Trophoblast cell (in vitro differentiated cells and primary cell): ENCODE measurements around the gene CAMK1D.

ENCODE experiments used
- DNase-seq, 2 donors: peaks; one replicate each; pipeline ENCODE4 v3.0.0-alpha.2; 2016
- H2AFZ ChIP-seq: 2 replicates; pipeline ENCODE4 v1.6.1; 2013; ENCODE audit warnings: low read length, moderate library complexity, mild to moderate bottlenecking; ENCODE audit not compliant: insufficient read depth, poor library complexity
- H2AK5ac ChIP-seq: 2 replicates; pipeline ENCODE4 v1.6.1; 2013; ENCODE audit warnings: mild to moderate bottlenecking, low read length
- H2BK120ac ChIP-seq: 2 replicates; pipeline ENCODE4 v1.6.1; 2013; ENCODE audit warnings: low read length, mild to moderate bottlenecking, moderate library complexity; ENCODE audit not compliant: insufficient read depth, poor library complexity
- H2BK12ac ChIP-seq: 2 replicates; pipeline ENCODE4 v1.6.1; 2013; ENCODE audit warnings: mild to moderate bottlenecking, low read length, moderate library complexity
- H2BK5ac ChIP-seq: 2 replicates; pipeline ENCODE4 v1.6.1; 2013; ENCODE audit warnings: low read length, low read depth, moderate library complexity, mild to moderate bottlenecking; ENCODE audit not compliant: poor library complexity
- H3K14ac ChIP-seq: 2 replicates; pipeline ENCODE4 v1.6.1; 2013; ENCODE audit warnings: mild to moderate bottlenecking, low read length
- H3K18ac ChIP-seq: 2 replicates; pipeline ENCODE4 v1.6.1; 2013; ENCODE audit warnings: mild to moderate bottlenecking, low read length
- H3K23ac ChIP-seq: 2 replicates; pipeline ENCODE4 v1.6.1; 2013; ENCODE audit warnings: low read length
- H3K27ac ChIP-seq: 2 replicates; pipeline ENCODE4 v1.5.1; 2013; ENCODE audit warnings: low read depth, mild to moderate bottlenecking, inconsistent platforms, low read length, moderate library complexity
- H3K27me3 ChIP-seq: 2 replicates; pipeline ENCODE4 v1.6.1; 2013; ENCODE audit warnings: inconsistent platforms, mild to moderate bottlenecking, low read length, moderate library complexity; ENCODE audit not compliant: insufficient read depth
- H3K36me3 ChIP-seq, 2 experiments: 1 replicate in 1 of 2; 2 replicates in 1 of 2; pipeline ENCODE4 v1.6.1; 2013; ENCODE audit warnings: low read length in 2 of 2, mild to moderate bottlenecking in 2 of 2, moderate library complexity in 1 of 2; ENCODE audit not compliant: insufficient read depth in 2 of 2, control insufficient read depth in 1 of 2
- H3K4ac ChIP-seq: 2 replicates; pipeline ENCODE4 v1.6.1; 2013; ENCODE audit warnings: low read depth, mild to moderate bottlenecking, low read length, moderate library complexity
- H3K4me1 ChIP-seq, 2 experiments: 1 replicate in 1 of 2; 2 replicates in 1 of 2; pipeline ENCODE4 v1.6.1; 2013; ENCODE audit warnings: low read length in 2 of 2, mild to moderate bottlenecking in 2 of 2, moderate library complexity in 1 of 2; ENCODE audit not compliant: insufficient read depth in 2 of 2, control insufficient read depth in 1 of 2
- H3K4me2 ChIP-seq: 2 replicates; pipeline ENCODE4 v1.6.1; 2013; ENCODE audit warnings: inconsistent platforms, mild to moderate bottlenecking, low read length, moderate library complexity
- H3K4me3 ChIP-seq: 2 replicates; pipeline ENCODE4 v1.5.1; 2013; ENCODE audit warnings: mild to moderate bottlenecking, low read depth, low read length, inconsistent platforms
- H3K79me1 ChIP-seq: one replicate; pipeline ENCODE4 v1.6.1; 2013; ENCODE audit warnings: low read length
- H3K79me2 ChIP-seq: 2 replicates; pipeline ENCODE4 v1.6.1; 2013; ENCODE audit warnings: low read length, mild to moderate bottlenecking; ENCODE audit not compliant: control insufficient read depth, insufficient read depth, poor library complexity
- H3K9ac ChIP-seq: 2 replicates; pipeline ENCODE4 v1.6.1; 2013; ENCODE audit warnings: mild to moderate bottlenecking, low read length
- H3K9me3 ChIP-seq: 2 replicates; pipeline ENCODE4 v1.6.1; 2013; ENCODE audit warnings: low read depth, mild to moderate bottlenecking, control low read depth, inconsistent platforms, low read length; ENCODE audit not compliant: insufficient read depth
- H4K12ac ChIP-seq: 2 replicates; pipeline ENCODE4 v1.6.1; 2013; ENCODE audit warnings: low read depth, mild to moderate bottlenecking, low read length, moderate library complexity
- H4K8ac ChIP-seq: 2 replicates; pipeline ENCODE4 v1.6.1; 2013; ENCODE audit warnings: low read depth, mild to moderate bottlenecking, low read length, moderate library complexity
- H4K91ac ChIP-seq: one replicate; pipeline ENCODE4 v1.6.1; 2013; ENCODE audit warnings: low read depth, mild to moderate bottlenecking, low read length, moderate library complexity
- WGBS: extraction: QIAGEN DNeasy Blood & Tissue Kit; methylation state at CpG from one replicate; pipeline ENCODE4 v1.1.7; 2013; ENCODE audit warnings: missing lambda C conversion rate; ENCODE audit not compliant: insufficient read length, insufficient coverage; ENCODE audit errors: extremely low coverage; 5-methylcytosine and 5-hydroxymethylcytosine counted together

The CAMK1D gene

DNA sequence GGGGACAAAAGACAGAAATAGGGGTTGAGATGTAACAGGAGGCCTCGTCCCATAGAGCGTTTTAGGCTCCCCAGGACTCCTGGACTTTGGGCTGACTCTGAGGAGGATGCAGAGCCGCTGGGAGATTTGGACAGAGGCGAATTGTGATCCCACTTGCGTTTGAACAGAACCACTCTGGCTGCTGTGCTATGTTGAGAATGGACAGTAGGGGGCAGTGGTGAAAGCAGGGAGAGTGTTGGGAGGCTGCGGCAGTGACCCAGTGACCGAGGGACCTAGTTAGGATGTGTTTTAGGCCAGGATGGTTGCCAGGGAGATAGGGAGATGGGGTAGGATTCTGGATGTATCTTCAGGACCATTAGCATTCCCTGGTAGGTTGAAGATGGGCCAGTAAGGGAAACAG is 380.5 kb downstream of the CAMK1D start:
- Histone ChIP-seq H3K27ac (no peak overlapping the region), H3K79me2 (no peaks in the 10 kb centered on the region), H4K8ac (no peak overlapping the region), H3K4ac (no peak overlapping the region), H2AK5ac (no peak overlapping the region), H3K36me3 (no peaks in the 10 kb centered on the region), H4K12ac (no peak overlapping the region), H3K9me3 (no peaks in the 10 kb centered on the region), H2AFZ (no peak overlapping the region), H3K4me2 (no peak overlapping the region), H3K4me1 (no peaks in the 10 kb centered on the region), H3K4me3 (no peak overlapping the region), H3K27me3 (no peaks in the 10 kb centered on the region), H3K23ac (no peak overlapping the region), H2BK5ac (no peak overlapping the region), H3K79me1 (no peaks in the 10 kb centered on the region), H3K14ac (no peak overlapping the region), H2BK12ac (no peak overlapping the region), H4K91ac (no peak overlapping the region), H3K18ac (no peak overlapping the region), H2BK120ac (no peak overlapping the region), H3K9ac (no peak overlapping the region)
- no CpG with 5 or more reads among the region's 7 CpGs for WGBS
- DNase-seq, result peak; percentile 4 to 49

DNA sequence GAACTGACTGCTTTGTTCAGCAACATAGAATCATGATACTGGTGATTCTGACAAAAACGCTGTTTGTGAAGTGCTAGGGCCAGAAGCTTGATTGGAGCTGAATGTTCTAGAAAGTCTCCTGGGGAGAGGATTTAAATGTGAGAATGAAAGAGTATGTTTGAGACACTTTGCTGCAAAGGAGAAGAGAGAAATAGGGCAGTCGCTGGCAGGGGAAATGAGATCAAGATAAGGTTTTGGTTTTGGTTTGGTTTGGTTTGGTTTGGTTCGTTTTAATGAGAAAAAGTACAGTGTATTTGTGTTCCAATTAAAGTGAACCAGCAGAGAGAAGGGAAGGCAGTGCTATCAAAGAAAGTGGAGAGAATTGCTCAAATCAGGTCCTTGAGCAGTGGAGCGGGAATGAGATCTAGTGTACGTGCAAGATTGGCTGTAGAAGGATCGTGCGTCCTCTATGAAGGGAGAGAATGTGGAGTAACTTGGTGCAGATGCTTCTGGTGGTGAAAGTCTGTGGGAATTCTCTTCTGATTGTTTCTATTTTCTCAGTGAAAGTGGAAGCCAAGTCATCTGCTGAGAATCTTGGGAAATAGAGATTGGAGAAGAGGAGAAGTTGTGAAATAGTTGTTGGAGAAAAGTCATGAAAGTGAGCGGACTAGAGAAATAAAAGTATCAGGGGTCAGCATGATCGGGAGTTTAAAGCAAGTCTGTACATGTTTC is 381.6 kb downstream of the CAMK1D start:
- no peak overlapping the region for H3K27ac ChIP-seq

DNA sequence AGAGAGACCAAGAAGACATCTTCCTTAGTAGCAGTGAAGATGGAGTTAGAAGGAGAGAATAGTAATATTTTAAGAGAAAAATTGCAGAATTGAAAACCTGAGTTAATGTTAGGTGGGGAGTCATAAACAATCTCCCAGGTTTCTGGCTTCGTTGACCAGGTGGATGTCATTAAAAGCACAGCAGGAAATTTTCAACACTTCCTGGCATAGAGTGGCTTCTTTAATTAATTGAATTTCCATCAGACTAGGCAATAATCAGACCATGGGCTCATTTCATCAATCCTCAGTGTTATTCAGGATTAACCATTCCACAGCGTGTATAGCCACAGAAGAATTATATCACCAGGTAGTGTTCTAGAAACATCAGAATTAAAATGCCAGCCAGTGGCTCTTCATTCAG is 383.9 kb downstream of the CAMK1D start:
- no peak for DNase-seq
- no CpG with 5 or more reads among the region's 2 CpGs for WGBS
- no peak overlapping the region for H3K9ac ChIP-seq

More for the DNA sequence above, 381.6 kb downstream of the CAMK1D start:
- Histone ChIP-seq H3K27me3 (no peaks in the 10 kb centered on the region), H3K79me2 (no peaks in the 10 kb centered on the region), H3K36me3 (no peaks in the 10 kb centered on the region), H3K9me3 (no peaks in the 10 kb centered on the region), H2BK12ac (no peak overlapping the region), H3K23ac (no peak overlapping the region), H2BK5ac (no peak overlapping the region), H3K4me2 (no peak overlapping the region), H3K79me1 (no peaks in the 10 kb centered on the region), H4K8ac (no peak overlapping the region), H2BK120ac (no peak overlapping the region), H2AFZ (no peak overlapping the region), H3K18ac (no peak overlapping the region), H3K9ac (no peak overlapping the region), H3K4ac (no peak overlapping the region), H3K4me3 (no peak overlapping the region), H3K14ac (no peak overlapping the region), H4K12ac (no peak overlapping the region), H4K91ac (no peak overlapping the region), H3K4me1 (no peaks in the 10 kb centered on the region), H2AK5ac (no peak overlapping the region)
- no peak for DNase-seq
- 100% methylated on average over 3 of the region's 9 CpGs for WGBS

DNA sequence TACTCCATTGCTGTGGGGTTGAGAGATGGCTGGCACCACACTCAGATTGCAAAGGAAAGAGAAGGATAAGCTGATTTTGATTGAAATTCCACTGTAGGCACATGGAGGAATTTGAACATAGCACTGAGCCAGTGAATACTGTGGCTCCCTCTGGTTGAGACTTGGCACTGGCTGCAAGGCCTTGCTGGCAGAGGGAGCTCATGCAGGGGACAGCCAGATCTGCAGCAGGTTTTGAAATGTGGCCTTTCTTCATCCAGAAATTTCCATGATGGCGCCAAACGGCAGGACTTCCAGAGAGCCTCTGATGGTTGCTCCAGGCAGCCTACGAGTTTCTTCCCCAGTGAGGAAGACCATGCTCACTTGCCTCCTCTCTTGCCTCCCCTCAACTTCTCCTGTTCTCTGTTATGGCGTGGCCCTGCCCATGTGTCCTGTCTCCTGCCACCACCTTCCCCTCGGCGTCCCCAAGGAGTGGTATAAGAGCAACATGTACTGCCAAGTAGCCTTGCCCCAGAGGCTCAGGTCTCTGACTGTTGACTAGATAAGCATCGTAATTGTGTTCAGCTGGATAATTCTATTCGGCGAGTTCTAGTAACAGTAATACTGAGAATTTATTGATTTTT is 386.6 kb downstream of the CAMK1D start:
- H3K4me2 ChIP-seq, result no peak overlapping the region
- no peak overlapping the region for H3K4me3 ChIP-seq
- no peaks in the 10 kb centered on the region for H3K79me2 ChIP-seq
- H2AFZ ChIP-seq, result no peak overlapping the region
- no peaks in the 10 kb centered on the region for H3K27me3 ChIP-seq
- no peak for DNase-seq
- no peak overlapping the region for H3K14ac ChIP-seq
- no peak overlapping the region for H3K4ac ChIP-seq
- no peak overlapping the region for H2BK120ac ChIP-seq
- H3K23ac ChIP-seq, result no peak overlapping the region
- no peak overlapping the region for H2BK12ac ChIP-seq
- H3K36me3 ChIP-seq, result no peaks in the 10 kb centered on the region
- H4K91ac ChIP-seq, result no peak overlapping the region
- H4K12ac ChIP-seq, result no peak overlapping the region
- H3K18ac ChIP-seq, result no peak overlapping the region
- no peak overlapping the region for H3K9ac ChIP-seq
- no CpG with 5 or more reads among the region's 9 CpGs for WGBS
- no peaks in the 10 kb centered on the region for H3K79me1 ChIP-seq
- no peak overlapping the region for H3K27ac ChIP-seq
- H2AK5ac ChIP-seq, result no peak overlapping the region
- no peak overlapping the region for H2BK5ac ChIP-seq
- no peak overlapping the region for H4K8ac ChIP-seq
- peaks cover 3% of the 10 kb centered on the region for H3K9me3 ChIP-seq
- H3K4me1 ChIP-seq, result no peaks in the 10 kb centered on the region

More for the DNA sequence above, 383.9 kb downstream of the CAMK1D start:
- no peaks in the 10 kb centered on the region for H3K27me3 ChIP-seq
- H3K36me3 ChIP-seq, result no peaks in the 10 kb centered on the region
- no peak overlapping the region for H3K4me2 ChIP-seq
- no peak overlapping the region for H2BK5ac ChIP-seq
- no peak overlapping the region for H2AK5ac ChIP-seq
- no peak overlapping the region for H3K4me3 ChIP-seq
- no peak overlapping the region for H2BK120ac ChIP-seq
- H3K4me1 ChIP-seq, result no peaks in the 10 kb centered on the region
- peaks cover 3% of the 10 kb centered on the region for H3K9me3 ChIP-seq
- no peak overlapping the region for H4K12ac ChIP-seq
- no peak overlapping the region for H3K4ac ChIP-seq
- H3K18ac ChIP-seq, result no peak overlapping the region
- no peak overlapping the region for H2BK12ac ChIP-seq
- H3K14ac ChIP-seq, result no peak overlapping the region
- H2AFZ ChIP-seq, result no peak overlapping the region
- H4K91ac ChIP-seq, result no peak overlapping the region
- no peak overlapping the region for H3K27ac ChIP-seq
- H3K79me1 ChIP-seq, result no peaks in the 10 kb centered on the region
- no peaks in the 10 kb centered on the region for H3K79me2 ChIP-seq
- no peak overlapping the region for H3K23ac ChIP-seq
- H4K8ac ChIP-seq, result no peak overlapping the region
